ENCODE data around the gene PLIN4. TPM values are rescaled to one million over a fixed set of nuclear protein-coding genes. Genes with fewer than 3 reads are reported as not detected.

The PLIN4 gene
- total and polyA plus RNA-seq, 9 of the 15 experiments (the other 6 are each of a cell fraction or from before 2014, with no cell fraction given): 0.04 to 0.16 (median 0.07) TPM; not detected in 3

GRCh38 chr19:4492337-4493103 lies 25.8 kb downstream of the PLIN4 start (continued):
- TF ChIP-seq STAT5A (IDR thresholded peaks at IDR 0.05; ENCODE audit: borderline replicate concordance, low read length) (0 out of 2 replicates have a peak, but pooled peaks have one; percentile 34), POLR2H (tag; IDR thresholded peaks at IDR 0.05; ENCODE audit: low read depth) (no peak), CBFB (CRISPR knock-in tag; IDR thresholded peaks at IDR 0.05) (0 out of 2 replicates have a peak, but pooled peaks have one; percentile 18), MITF (IDR thresholded peaks at IDR 0.05) (no peak), GATAD2A (IDR thresholded peaks at IDR 0.05) (no peak), CBFA2T3 (IDR thresholded peaks at IDR 0.05) (peak; percentile 12; the same call in 1 of the 2 replicates), DNMT1 (IDR thresholded peaks at IDR 0.05) (no peak), PHF20 (IDR thresholded peaks at IDR 0.05; ENCODE audit: partially characterized antibody) (peak; percentile 8), BRCA1 (IDR thresholded peaks at IDR 0.05) (no peak), BRCA1 (CRISPR knock-in tag; IDR thresholded peaks at IDR 0.05) (no peak), BDP1 (IDR thresholded peaks at IDR 0.05; ENCODE audit: insufficient read depth, insufficient read length) (no peak), FOXP4 (CRISPR knock-in tag; IDR thresholded peaks at IDR 0.05; ENCODE audit: borderline replicate concordance) (0 out of 2 replicates have a peak, but pooled peaks have one; percentile 72), CHCHD3 (CRISPR knock-in tag; IDR thresholded peaks at IDR 0.05) (no peak), RNF2 (IDR thresholded peaks at IDR 0.05) (no peak), ZNF184 (CRISPR knock-in tag; IDR thresholded peaks at IDR 0.05) (no peak), HMGXB4 (CRISPR knock-in tag; IDR thresholded peaks at IDR 0.05) (no peak), TAF7 (tag; IDR thresholded peaks at IDR 0.05) (no peak), SRSF9 (IDR thresholded peaks at IDR 0.05; ENCODE audit: borderline replicate concordance, low read depth, low read length) (no peak), CEBPG (CRISPR knock-in tag; IDR thresholded peaks at IDR 0.05) (no peak), CEBPG (tag; conservative IDR thresholded peaks at IDR 0.05 in 1 of 2, IDR thresholded peaks at IDR 0.05 in 1 of 2) (no peak)
- TF ChIP-seq, protein P1, sequence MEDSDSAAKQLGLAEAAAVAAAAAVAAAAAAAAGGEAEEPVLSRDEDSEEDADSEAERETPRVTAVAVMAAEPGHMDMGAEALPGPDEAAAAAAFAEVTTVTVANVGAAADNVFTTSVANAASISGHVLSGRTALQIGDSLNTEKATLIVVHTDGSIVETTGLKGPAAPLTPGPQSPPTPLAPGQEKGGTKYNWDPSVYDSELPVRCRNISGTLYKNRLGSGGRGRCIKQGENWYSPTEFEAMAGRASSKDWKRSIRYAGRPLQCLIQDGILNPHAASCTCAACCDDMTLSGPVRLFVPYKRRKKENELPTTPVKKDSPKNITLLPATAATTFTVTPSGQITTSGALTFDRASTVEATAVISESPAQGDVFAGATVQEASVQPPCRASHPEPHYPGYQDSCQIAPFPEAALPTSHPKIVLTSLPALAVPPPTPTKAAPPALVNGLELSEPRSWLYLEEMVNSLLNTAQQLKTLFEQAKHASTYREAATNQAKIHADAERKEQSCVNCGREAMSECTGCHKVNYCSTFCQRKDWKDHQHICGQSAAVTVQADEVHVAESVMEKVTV (CRISPR knock-in tag; IDR thresholded peaks at IDR 0.05): no peak
- TF ChIP-seq, protein P2, sequence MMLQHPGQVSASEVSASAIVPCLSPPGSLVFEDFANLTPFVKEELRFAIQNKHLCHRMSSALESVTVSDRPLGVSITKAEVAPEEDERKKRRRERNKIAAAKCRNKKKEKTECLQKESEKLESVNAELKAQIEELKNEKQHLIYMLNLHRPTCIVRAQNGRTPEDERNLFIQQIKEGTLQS (IDR thresholded peaks at IDR 0.05): no peak
- TF ChIP-seq, protein P2 (CRISPR knock-in tag; conservative IDR thresholded peaks at IDR 0.05): no peak

Data from K562 (cell line).